ENCODE results near the gene KLHL21. TPM values are rescaled to one million over a fixed set of nuclear protein-coding genes. Genes with fewer than 3 reads are reported as not detected.

Gene KLHL21
- total RNA-seq, 1 experiment from 2014 or later: 17.6 TPM

DNA sequence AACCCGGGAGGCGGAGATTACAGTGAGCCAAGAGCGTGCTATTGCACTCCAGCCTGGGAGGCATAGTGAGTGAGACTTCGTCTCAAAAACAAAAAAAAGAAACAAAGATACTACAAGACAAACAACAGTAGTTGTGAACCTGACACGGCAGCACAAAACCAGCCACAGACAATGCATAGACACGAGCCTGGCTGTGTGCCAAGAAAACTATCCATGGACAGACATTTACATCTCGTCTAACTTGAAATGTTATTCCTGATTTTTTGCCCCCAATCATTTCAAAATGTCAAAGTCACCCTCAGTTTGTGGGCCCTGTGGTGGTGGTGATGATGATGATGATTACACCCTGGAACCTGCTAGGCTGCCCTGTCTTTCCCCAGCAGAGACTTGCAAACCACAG lies 6.3 kb downstream of the KLHL21 start:
- no peak overlapping the region for H3K27ac Mint-ChIP-seq
- H3K9me3 Mint-ChIP-seq: no peaks in the 10 kb centered on the region
- POLR2A ChIA-PET: no interaction called here

DNA sequence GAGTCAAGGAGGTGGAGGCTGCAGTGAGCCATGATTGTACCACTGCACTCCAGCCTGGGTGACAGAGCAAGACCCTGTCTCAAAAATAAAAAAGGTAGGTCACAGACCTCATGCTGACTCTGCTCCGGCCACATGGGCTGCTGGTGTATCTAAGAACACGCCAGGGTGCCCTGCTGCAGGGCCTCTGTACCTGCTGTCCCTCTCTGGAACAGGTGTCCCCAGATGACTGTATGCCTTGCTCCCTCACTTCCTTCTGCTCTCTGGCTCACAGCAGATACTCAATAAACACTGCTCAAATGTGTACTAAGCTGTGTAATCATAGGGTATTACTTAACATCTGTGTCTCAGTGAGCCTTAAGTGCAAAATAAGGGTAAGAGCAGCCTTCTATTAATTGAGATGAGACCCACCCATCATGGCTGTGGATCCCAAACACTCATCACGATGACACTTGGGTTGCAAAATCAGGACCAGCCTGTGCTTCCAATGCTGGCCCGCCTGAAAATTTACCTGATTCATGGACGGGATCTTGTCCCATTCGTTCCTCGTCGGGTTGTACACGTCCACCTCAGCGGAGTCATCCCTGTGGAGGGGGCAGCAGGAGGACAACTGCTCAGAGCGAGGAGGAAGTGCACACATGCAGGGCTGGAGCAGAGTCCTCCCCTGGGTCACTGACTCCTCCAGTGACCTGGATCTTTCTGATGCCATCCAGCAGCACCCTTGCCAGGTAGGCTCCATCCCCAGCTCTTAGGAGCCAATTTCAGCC lies 7.5 kb downstream of the KLHL21 start:
- H3K27ac Mint-ChIP-seq: no peak overlapping the region
- peaks cover 26% of the 10 kb centered on the region for H3K36me3 Mint-ChIP-seq
- no peaks in the 10 kb centered on the region for H3K9me3 Mint-ChIP-seq
- ChIA-PET POLR2A (interaction anchor here (0.6 to 1.0 kb wide), 2 partner anchors 11 to 15 kb away, joined by 3 read pairs; no protein-coding TSS in a partner anchor), CTCF (no interaction called here)
- no peaks in the 10 kb centered on the region for H3K27me3 Mint-ChIP-seq (ENCODE audit: low read depth)
- DNase-seq (ENCODE audit: low spot score) (no peak), ATAC-seq (no peak)
- peaks cover 2% of the 10 kb centered on the region for H3K4me1 Mint-ChIP-seq
- no peak overlapping the region for H3K4me3 Mint-ChIP-seq
- TF ChIP-seq NFATC4 (CRISPR knock-in tag; IDR thresholded peaks at IDR 0.05) (no peak), TEAD1 (CRISPR knock-in tag; IDR thresholded peaks at IDR 0.05) (no peak), IRF2 (CRISPR knock-in tag; IDR thresholded peaks at IDR 0.05; ENCODE audit: borderline replicate concordance, low read depth) (no peak), FOXP4 (CRISPR knock-in tag; IDR thresholded peaks at IDR 0.05) (no peak), NR3C1 (CRISPR knock-in tag; conservative IDR thresholded peaks at IDR 0.05; ENCODE audit: low read depth) (no peak), NR2C2 (CRISPR knock-in tag; IDR thresholded peaks at IDR 0.05) (no peak), SOX15 (CRISPR knock-in tag; IDR thresholded peaks at IDR 0.05) (no peak), NR1H2 (CRISPR knock-in tag; IDR thresholded peaks at IDR 0.05) (no peak), FOXK1 (CRISPR knock-in tag; IDR thresholded peaks at IDR 0.05) (no peak), NFYB (CRISPR knock-in tag; conservative IDR thresholded peaks at IDR 0.05; ENCODE audit: low read depth) (no peak), GABPB1 (CRISPR knock-in tag; IDR thresholded peaks at IDR 0.05) (no peak)
- TF ChIP-seq, protein P1, sequence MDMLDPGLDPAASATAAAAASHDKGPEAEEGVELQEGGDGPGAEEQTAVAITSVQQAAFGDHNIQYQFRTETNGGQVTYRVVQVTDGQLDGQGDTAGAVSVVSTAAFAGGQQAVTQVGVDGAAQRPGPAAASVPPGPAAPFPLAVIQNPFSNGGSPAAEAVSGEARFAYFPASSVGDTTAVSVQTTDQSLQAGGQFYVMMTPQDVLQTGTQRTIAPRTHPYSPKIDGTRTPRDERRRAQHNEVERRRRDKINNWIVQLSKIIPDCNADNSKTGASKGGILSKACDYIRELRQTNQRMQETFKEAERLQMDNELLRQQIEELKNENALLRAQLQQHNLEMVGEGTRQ (CRISPR knock-in tag; IDR thresholded peaks at IDR 0.05): no peak
- TF ChIP-seq, protein P2, sequence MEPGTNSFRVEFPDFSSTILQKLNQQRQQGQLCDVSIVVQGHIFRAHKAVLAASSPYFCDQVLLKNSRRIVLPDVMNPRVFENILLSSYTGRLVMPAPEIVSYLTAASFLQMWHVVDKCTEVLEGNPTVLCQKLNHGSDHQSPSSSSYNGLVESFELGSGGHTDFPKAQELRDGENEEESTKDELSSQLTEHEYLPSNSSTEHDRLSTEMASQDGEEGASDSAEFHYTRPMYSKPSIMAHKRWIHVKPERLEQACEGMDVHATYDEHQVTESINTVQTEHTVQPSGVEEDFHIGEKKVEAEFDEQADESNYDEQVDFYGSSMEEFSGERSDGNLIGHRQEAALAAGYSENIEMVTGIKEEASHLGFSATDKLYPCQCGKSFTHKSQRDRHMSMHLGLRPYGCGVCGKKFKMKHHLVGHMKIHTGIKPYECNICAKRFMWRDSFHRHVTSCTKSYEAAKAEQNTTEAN (CRISPR knock-in tag; IDR thresholded peaks at IDR 0.05): no peak

More for the DNA sequence above, 6.3 kb downstream of the KLHL21 start:
- TF ChIP-seq TCF7 (CRISPR knock-in tag; IDR thresholded peaks at IDR 0.05; ENCODE audit: low read depth) (no peak), TP53 (CRISPR knock-in tag; IDR thresholded peaks at IDR 0.05) (no peak), STAT6 (CRISPR knock-in tag; conservative IDR thresholded peaks at IDR 0.05; ENCODE audit: low read depth) (no peak), MXD4 (CRISPR knock-in tag; IDR thresholded peaks at IDR 0.05; ENCODE audit: borderline replicate concordance) (no peak), ZNF263 (CRISPR knock-in tag; IDR thresholded peaks at IDR 0.05; ENCODE audit: low read depth) (no peak), MAX (CRISPR knock-in tag; IDR thresholded peaks at IDR 0.05) (no peak), RELA (CRISPR knock-in tag; IDR thresholded peaks at IDR 0.05; ENCODE audit: borderline replicate concordance) (no peak), NR2C2 (CRISPR knock-in tag; IDR thresholded peaks at IDR 0.05) (no peak), CREM (CRISPR knock-in tag; IDR thresholded peaks at IDR 0.05) (no peak)
- TF ChIP-seq, protein P3, sequence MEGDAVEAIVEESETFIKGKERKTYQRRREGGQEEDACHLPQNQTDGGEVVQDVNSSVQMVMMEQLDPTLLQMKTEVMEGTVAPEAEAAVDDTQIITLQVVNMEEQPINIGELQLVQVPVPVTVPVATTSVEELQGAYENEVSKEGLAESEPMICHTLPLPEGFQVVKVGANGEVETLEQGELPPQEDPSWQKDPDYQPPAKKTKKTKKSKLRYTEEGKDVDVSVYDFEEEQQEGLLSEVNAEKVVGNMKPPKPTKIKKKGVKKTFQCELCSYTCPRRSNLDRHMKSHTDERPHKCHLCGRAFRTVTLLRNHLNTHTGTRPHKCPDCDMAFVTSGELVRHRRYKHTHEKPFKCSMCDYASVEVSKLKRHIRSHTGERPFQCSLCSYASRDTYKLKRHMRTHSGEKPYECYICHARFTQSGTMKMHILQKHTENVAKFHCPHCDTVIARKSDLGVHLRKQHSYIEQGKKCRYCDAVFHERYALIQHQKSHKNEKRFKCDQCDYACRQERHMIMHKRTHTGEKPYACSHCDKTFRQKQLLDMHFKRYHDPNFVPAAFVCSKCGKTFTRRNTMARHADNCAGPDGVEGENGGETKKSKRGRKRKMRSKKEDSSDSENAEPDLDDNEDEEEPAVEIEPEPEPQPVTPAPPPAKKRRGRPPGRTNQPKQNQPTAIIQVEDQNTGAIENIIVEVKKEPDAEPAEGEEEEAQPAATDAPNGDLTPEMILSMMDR (IDR thresholded peaks at IDR 0.05): no peak
- TF ChIP-seq, protein P4, sequence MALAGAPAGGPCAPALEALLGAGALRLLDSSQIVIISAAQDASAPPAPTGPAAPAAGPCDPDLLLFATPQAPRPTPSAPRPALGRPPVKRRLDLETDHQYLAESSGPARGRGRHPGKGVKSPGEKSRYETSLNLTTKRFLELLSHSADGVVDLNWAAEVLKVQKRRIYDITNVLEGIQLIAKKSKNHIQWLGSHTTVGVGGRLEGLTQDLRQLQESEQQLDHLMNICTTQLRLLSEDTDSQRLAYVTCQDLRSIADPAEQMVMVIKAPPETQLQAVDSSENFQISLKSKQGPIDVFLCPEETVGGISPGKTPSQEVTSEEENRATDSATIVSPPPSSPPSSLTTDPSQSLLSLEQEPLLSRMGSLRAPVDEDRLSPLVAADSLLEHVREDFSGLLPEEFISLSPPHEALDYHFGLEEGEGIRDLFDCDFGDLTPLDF (CRISPR knock-in tag; IDR thresholded peaks at IDR 0.05): no peak
- no peak overlapping the region for H3K4me3 Mint-ChIP-seq
- ATAC-seq: no peak
- no peaks in the 10 kb centered on the region for H3K27me3 Mint-ChIP-seq (ENCODE audit: low read depth)
- CTCF ChIA-PET: no interaction called here
- DNase-seq (ENCODE audit: low spot score): no peak
- peaks cover 12% of the 10 kb centered on the region for H3K4me1 Mint-ChIP-seq
- H3K36me3 Mint-ChIP-seq: peaks cover 26% of the 10 kb centered on the region

Measured in WTC11 (cell line).